C4-2B (cell line): ENCODE results near the gene PASK.

Source experiments
- H3K27ac ChIP-seq: fragments of 450-650 bp; 2 replicates; pipeline ENCODE4 v1.5.1; 2017
- ZFX ChIP-seq: fragments of 450-650 bp; IDR thresholded peaks from 2 replicates; pipeline ENCODE4 v1.6.1; 2017
- TF ChIP-seq, protein P1 (sequence below): fragments of 450-650 bp; conservative IDR thresholded peaks from 2 replicates; pipeline ENCODE4 v1.5.1; 2017; ENCODE audit warnings: mild to moderate bottlenecking

The PASK gene

DNA sequence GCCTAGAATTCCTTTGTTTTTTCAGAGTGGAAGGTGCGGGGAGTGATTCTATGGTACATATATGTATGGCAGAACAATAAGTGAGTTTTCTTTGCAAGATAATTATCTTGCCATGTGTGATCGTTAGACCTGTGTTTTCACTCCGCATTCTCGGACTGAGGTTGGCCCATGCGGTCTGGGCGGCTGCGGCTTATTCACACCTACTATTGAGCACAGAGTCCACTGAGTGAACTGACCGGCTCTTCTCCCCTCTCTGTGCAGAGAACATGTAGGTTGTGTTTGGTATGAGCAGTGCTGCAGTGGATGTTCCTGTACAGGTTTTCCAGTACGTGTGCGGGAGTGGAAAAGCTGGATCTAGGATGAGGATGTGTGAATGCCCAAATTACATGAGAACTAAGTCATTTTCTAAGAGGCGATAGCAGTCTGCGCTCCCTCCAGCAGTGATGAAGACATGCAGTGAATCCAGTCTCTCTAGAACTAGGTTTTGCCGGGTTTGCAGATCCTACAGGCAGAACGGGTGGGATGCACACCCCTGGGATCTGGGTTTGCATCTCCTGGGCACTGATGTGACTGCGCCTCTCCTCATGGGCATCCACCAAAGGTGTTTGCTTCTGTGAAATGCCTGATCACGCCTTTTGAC is 74.3 kb downstream of the PASK start:
- TF ChIP-seq ZFX = no peak
- TF ChIP-seq, protein P1, sequence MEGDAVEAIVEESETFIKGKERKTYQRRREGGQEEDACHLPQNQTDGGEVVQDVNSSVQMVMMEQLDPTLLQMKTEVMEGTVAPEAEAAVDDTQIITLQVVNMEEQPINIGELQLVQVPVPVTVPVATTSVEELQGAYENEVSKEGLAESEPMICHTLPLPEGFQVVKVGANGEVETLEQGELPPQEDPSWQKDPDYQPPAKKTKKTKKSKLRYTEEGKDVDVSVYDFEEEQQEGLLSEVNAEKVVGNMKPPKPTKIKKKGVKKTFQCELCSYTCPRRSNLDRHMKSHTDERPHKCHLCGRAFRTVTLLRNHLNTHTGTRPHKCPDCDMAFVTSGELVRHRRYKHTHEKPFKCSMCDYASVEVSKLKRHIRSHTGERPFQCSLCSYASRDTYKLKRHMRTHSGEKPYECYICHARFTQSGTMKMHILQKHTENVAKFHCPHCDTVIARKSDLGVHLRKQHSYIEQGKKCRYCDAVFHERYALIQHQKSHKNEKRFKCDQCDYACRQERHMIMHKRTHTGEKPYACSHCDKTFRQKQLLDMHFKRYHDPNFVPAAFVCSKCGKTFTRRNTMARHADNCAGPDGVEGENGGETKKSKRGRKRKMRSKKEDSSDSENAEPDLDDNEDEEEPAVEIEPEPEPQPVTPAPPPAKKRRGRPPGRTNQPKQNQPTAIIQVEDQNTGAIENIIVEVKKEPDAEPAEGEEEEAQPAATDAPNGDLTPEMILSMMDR = no peak
- no peak overlapping the region for H3K27ac ChIP-seq

DNA sequence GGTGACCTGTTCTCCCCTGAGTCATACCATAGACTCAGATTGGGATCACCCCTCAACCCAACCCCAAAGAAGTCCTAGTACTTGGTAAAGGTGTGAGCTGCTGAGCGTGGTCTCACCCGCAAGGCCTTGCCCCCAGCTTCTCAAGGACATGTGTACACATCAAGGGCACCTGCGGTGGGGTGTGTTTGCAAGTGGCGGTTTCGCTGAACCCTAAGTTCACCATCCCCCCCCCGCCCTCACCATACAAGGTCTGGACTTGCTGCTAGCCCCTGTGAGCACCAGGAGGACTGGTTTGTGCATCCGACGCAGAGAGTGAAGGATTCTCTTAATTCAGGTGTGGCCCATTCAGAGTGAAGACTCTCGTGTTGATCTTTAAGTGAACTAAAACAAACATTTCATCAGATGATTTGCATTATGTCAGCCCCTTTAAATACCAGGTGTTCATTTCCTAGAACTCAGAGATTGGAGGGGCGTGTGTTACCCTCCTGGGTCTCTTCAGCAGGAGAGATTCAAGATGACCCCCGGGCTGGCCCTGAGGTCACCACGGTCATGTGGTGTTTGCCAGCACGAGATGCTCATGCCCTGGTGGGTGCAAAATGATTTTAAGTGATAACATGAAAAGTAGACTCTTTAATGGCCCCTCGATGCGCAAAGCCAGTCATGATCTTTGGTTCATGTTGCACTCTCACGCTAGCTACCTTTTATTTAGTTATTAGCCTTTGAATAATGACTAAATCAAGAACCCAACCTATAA is 75.0 kb downstream of the PASK start:
- H3K27ac ChIP-seq = no peak overlapping the region
- no peak for TF ChIP-seq ZFX
- TF ChIP-seq, protein P1 = no peak

DNA sequence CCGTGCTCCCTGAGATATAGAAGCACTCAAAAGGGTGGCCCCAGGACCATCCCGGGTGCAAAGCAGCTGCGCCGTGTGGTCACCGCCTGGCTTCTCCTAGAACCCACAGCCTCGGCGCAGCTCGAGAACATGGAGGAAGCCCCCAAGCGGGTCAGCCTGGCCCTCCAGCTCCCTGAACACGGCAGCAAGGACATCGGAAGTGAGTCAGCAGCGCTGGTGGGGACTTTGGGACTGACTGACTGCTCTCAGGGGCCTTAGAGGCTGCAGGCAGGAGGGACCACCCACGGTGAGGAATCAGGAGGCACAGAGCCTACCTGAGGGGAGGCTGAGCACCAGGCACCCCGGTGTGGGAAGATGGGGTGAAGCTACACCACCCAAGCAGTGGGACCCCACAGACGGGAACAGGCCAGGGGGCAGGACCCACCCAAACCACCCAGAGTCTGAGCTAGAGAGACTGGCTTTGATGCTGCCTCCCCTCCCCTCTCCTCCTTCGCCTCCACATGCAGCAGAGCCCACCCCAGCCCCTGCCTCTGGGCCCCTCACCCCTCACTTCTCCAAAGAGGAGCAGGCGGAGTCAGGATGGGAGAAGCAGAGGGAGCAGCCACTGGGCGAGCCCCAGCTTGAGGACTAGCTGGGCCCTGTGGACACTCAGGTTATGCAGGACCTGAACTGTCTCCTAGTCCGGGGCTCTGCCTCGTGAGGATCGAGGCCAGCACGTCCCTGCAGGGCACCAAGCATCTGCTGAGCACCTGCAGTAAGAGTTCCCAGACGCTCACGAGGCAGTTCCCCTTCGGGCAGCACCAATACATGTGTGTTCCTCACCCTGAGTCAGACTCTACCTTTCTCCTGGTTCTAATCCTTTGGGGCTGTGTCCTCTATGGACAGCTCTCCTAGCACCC is 75.9 kb downstream of the PASK start:
- TF ChIP-seq ZFX = no peak
- TF ChIP-seq, protein P1 = no peak
- H3K27ac ChIP-seq = no peak overlapping the region

DNA sequence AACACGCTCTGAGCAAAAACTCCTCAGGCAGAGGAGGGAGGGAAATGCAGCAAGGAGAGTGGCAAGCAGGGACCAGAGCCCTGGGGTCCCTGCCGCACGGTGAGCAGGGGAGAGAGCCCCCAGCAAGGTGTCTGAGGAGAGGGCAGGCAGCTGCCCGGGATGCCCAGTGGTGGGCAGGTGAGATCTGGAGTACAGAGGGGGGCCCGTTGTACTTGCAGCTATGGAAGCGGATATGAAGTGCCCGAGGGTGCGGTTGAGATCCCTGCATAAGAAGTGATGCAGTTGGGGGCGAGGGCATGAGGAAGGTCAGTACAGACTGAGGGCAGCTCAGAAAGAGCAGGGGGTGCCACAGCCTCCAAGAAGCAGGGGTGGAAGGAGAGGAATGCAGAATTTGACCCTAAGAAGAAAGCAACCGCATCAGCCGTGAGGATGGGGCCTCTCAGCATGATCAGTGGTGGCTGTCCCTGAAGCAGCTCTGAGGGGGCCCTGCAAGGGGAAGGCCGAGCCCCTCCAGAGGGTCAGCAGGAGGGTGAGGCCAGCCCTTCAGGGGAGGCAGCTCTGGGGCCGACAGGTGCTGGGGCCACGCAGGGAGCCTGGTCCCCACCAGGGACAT is 76.6 kb downstream of the PASK start:
- TF ChIP-seq, protein P1 = no peak
- no peak for TF ChIP-seq ZFX
- no peak overlapping the region for H3K27ac ChIP-seq

DNA sequence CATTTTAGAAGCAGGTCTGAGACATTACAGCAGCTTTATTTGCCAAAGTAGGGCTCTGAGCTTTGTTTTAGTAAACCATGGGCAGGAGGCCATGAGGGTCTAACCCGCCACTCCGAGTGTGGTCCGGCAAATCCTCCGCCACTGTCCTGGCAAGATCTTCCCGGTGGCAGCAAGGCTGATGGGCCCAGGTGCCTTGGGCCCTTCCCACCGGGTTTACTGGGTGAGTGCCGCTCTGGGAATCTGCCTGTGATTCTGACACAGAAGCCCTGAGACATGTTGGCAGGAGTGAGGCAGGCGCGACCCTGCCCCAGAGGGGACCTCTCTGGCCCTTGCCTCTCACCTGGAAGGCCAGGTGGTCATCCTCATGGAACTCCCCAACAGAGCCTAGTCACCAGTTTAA is 77.1 kb downstream of the PASK start:
- no peak overlapping the region for H3K27ac ChIP-seq
- TF ChIP-seq, protein P1 = no peak
- TF ChIP-seq ZFX = no peak

DNA sequence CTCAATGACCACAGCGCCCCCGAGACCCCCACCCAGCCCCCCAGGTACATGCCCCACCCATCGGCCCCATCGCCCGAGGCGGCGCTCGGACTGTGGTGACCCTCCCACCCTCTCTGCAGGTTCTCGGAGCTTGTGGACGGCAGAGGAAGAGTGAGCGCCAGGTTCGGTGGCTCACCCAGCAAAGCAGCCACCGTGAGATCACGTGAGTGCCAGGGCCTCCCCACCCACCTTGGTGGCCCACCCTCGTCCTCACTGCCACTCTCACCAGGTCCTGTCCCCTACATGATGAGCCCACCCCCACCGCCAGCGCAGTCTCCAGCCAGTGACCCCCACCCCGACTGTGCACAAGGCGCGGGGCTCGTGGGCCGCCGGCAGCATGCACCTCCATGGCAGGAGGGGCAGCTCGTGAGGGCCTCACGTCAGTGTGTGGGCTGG is 77.6 kb downstream of the PASK start:
- H3K27ac ChIP-seq = no peak overlapping the region
- TF ChIP-seq, protein P1 = no peak
- TF ChIP-seq ZFX = no peak
